Neural cell (in vitro differentiated cells): ENCODE measurements around the gene KMT5C. TPM values are rescaled to one million over a fixed set of nuclear protein-coding genes. Genes with fewer than 3 reads are reported as not detected.

Source experiments
- H2AFZ ChIP-seq: fragments of 200-600, 300-800 bp; sonication (generic), shearing (Covaris generic); 2 replicates; pipeline ENCODE4 v1.6.0; 2014; ENCODE audit warnings: low read depth, mild to moderate bottlenecking, antibody characterized with exemption, low read length, moderate library complexity
- H3F3A ChIP-seq: fragments of 200-600 bp; shearing (Covaris generic); 2 replicates; pipeline ENCODE4 v1.6.1; 2016; ENCODE audit warnings: mild to moderate bottlenecking, moderate library complexity, mixed read lengths, antibody characterized with exemption, low read length; ENCODE audit not compliant: insufficient read depth, poor library complexity, severe bottlenecking
- H3K27ac ChIP-seq: fragments of 200-600, 300-800 bp; sonication (generic), shearing (Covaris generic); 2 replicates; pipeline ENCODE4 v1.5.1; 2014; ENCODE audit warnings: mild to moderate bottlenecking, low read length, moderate library complexity
- H3K27me3 ChIP-seq: fragments of 300-800, 200-600 bp; sonication (generic), shearing (Covaris generic); 2 replicates; pipeline ENCODE4 v1.6.0; 2014; ENCODE audit warnings: mild to moderate bottlenecking, low read depth, low read length, moderate library complexity; ENCODE audit not compliant: insufficient read depth
- H3K36me3 ChIP-seq: fragments of 300-800, 200-600 bp; sonication (generic), shearing (Covaris generic); 2 replicates; pipeline ENCODE4 v1.5.1; 2014; ENCODE audit warnings: mild to moderate bottlenecking, antibody characterized with exemption, low read length, moderate library complexity; ENCODE audit not compliant: insufficient read depth
- H3K4me2 ChIP-seq: fragments of 300-800, 200-600 bp; sonication (generic), shearing (Covaris generic); 2 replicates; pipeline ENCODE4 v1.6.0; 2014; ENCODE audit warnings: mild to moderate bottlenecking, low read length
- H3K4me3 ChIP-seq: fragments of 300-800, 200-600 bp; sonication (generic), shearing (Covaris generic); 2 replicates; pipeline ENCODE4 v1.5.1; 2014; ENCODE audit warnings: mild to moderate bottlenecking, low read length, moderate library complexity
- H3K79me2 ChIP-seq: fragments of 200-600 bp; shearing (Covaris generic); replicated peaks from 2 replicates; pipeline ENCODE4 v1.6.0; 2014; ENCODE audit warnings: mild to moderate bottlenecking, low read length, moderate library complexity; ENCODE audit not compliant: insufficient read depth
- H3K9ac ChIP-seq: fragments of 300-800, 200-600 bp; sonication (generic), shearing (Covaris generic); 2 replicates; pipeline ENCODE4 v1.6.1; 2016; ENCODE audit warnings: mild to moderate bottlenecking, low read length, mixed read lengths
- H3K9me2 ChIP-seq: fragments of 200-600 bp; shearing (Covaris generic); 2 replicates; pipeline ENCODE4 v1.6.1; 2016; ENCODE audit warnings: mild to moderate bottlenecking, low read length, mixed read lengths; ENCODE audit not compliant: insufficient read depth
- H3K9me3 ChIP-seq: fragments of 200-600, 300-800 bp; sonication (generic), shearing (Covaris generic); 2 replicates; pipeline ENCODE4 v1.6.1; 2016; ENCODE audit warnings: mild to moderate bottlenecking, mixed run types, low read length, moderate library complexity, mixed read lengths
- H4K20me1 ChIP-seq: fragments of 200-600 bp; shearing (Covaris generic); 2 replicates; pipeline ENCODE4 v1.6.1; 2016; ENCODE audit warnings: mild to moderate bottlenecking, mixed run types; ENCODE audit not compliant: insufficient read depth
- EP300 ChIP-seq: fragments of 450-650 bp; conservative IDR thresholded peaks from 2 replicates; pipeline ENCODE4 v1.6.1; 2014; ENCODE audit warnings: antibody characterized with exemption, mild to moderate bottlenecking, moderate library complexity; ENCODE audit not compliant: poor library complexity, severe bottlenecking
- EZH2 ChIP-seq: fragments of 200-600, 300-800 bp; shearing (Covaris generic), sonication (generic); IDR thresholded peaks from 2 replicates; pipeline ENCODE4 v1.6.1; 2014; ENCODE audit warnings: antibody characterized with exemption, low read length, borderline replicate concordance, mild to moderate bottlenecking; ENCODE audit not compliant: insufficient read depth, poor library complexity, severe bottlenecking
- MXI1 ChIP-seq: fragments of 450-650 bp; conservative IDR thresholded peaks from 2 replicates; pipeline ENCODE4 v1.6.1; 2014; ENCODE audit warnings: antibody characterized with exemption, mild to moderate bottlenecking; ENCODE audit not compliant: poor library complexity, severe bottlenecking
- POLR2AphosphoS5 ChIP-seq: IDR thresholded peaks from 2 replicates; pipeline ENCODE4 v1.6.1; 2012
- RAD21 ChIP-seq: fragments of 450-650 bp; conservative IDR thresholded peaks from 2 replicates; pipeline ENCODE4 v1.6.1; 2014; ENCODE audit warnings: antibody characterized with exemption, mild to moderate bottlenecking, moderate library complexity
- SMC3 ChIP-seq: fragments of 450-650 bp; conservative IDR thresholded peaks from 2 replicates; pipeline ENCODE4 v1.6.1; 2014; ENCODE audit warnings: antibody characterized with exemption, mild to moderate bottlenecking, moderate library complexity; ENCODE audit not compliant: poor library complexity
- TAF1 ChIP-seq: IDR thresholded peaks from 2 replicates; pipeline ENCODE4 v1.6.1; 2012; ENCODE audit warnings: low read depth
- polyA plus RNA-seq: library from polyadenylated mRNA; depleted of rRNA; stranded (reverse); fragments of >200 nt; gene quantifications from 2 replicates; pipeline ENCODE4 v1.2.3, GENCODE V29; 2014
- TF ChIP-seq, protein P1 (sequence below): IDR thresholded peaks from 2 replicates; pipeline ENCODE4 v1.6.1; 2012; ENCODE audit warnings: borderline replicate concordance
- TF ChIP-seq, protein P2 (sequence below): fragments of 450-650 bp; IDR thresholded peaks from 2 replicates; pipeline ENCODE4 v1.5.1; 2014; ENCODE audit warnings: antibody characterized with exemption, mild to moderate bottlenecking, moderate library complexity; ENCODE audit not compliant: poor library complexity, severe bottlenecking

Gene KMT5C
- polyA plus RNA-seq, 1 donor from 2014 or later, result 50.9 TPM

DNA sequence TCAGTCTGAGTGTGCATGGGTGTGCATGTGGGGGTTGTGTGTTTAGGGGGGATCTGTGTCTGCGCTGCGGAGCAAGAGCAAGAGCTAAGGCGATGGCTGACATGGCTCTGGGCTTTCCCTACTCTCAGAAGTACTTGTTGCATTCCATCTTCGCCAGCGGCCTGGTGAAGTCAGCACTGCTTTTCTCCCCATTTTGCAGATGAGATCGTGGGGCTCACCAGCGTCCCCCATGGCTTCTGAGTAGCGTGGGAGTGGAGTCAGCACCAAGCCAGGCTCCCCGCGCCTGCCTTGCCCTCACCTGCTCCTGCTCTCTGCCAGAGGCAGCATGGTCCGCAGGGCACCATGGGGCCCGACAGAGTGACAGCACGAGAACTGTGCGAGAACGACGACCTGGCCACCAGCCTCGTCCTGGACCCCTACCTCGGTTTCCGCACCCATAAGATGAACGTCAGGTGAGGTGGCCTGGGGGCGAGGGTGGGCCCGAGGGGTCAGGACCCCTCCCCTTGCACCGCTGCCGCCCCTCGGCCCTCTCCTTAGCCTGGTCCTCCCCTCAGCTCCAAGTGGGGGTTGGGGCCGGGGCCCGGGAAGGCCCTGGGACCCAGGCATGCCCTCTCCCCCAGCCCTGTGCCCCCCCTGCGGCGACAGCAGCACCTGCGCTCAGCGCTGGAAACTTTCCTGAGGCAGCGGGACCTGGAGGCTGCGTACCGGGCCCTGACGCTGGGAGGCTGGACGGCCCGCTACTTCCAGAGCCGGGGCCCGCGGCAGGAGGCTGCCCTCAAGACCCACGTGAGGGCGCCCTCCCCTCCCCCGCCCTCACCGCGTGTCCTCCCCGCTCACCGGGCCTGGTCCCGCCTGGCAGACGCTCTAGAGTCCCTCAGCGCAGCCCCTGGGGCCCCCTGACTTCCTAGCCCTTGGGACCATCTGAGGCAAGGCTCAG, 2.2 kb downstream of the KMT5C start:
- Histone ChIP-seq H2AFZ (no peak overlapping the region), H4K20me1 (peaks cover 5% of the 10 kb centered on the region), H3K36me3 (no peaks in the 10 kb centered on the region), H3K4me3 (peak overlapping the region; percentile 95), H3K79me2 (peaks cover 10% of the 10 kb centered on the region), H3K4me2 (peak overlapping the region; percentile 5), H3F3A (no peaks in the 10 kb centered on the region), H3K9ac (peak overlapping the region; percentile 99), H3K9me3 (no peaks in the 10 kb centered on the region), H3K27me3 (no peaks in the 10 kb centered on the region), H3K27ac (peak overlapping the region; percentile 98), H3K9me2 (no peaks in the 10 kb centered on the region)
- TF ChIP-seq, protein P1, sequence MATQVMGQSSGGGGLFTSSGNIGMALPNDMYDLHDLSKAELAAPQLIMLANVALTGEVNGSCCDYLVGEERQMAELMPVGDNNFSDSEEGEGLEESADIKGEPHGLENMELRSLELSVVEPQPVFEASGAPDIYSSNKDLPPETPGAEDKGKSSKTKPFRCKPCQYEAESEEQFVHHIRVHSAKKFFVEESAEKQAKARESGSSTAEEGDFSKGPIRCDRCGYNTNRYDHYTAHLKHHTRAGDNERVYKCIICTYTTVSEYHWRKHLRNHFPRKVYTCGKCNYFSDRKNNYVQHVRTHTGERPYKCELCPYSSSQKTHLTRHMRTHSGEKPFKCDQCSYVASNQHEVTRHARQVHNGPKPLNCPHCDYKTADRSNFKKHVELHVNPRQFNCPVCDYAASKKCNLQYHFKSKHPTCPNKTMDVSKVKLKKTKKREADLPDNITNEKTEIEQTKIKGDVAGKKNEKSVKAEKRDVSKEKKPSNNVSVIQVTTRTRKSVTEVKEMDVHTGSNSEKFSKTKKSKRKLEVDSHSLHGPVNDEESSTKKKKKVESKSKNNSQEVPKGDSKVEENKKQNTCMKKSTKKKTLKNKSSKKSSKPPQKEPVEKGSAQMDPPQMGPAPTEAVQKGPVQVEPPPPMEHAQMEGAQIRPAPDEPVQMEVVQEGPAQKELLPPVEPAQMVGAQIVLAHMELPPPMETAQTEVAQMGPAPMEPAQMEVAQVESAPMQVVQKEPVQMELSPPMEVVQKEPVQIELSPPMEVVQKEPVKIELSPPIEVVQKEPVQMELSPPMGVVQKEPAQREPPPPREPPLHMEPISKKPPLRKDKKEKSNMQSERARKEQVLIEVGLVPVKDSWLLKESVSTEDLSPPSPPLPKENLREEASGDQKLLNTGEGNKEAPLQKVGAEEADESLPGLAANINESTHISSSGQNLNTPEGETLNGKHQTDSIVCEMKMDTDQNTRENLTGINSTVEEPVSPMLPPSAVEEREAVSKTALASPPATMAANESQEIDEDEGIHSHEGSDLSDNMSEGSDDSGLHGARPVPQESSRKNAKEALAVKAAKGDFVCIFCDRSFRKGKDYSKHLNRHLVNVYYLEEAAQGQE, result no peak
- TF ChIP-seq EZH2 (no peak), MXI1 (peak; percentile 7), EP300 (no peak), POLR2AphosphoS5 (no peak), RAD21 (no peak), TAF1 (no peak), SMC3 (no peak)
- TF ChIP-seq, protein P2, sequence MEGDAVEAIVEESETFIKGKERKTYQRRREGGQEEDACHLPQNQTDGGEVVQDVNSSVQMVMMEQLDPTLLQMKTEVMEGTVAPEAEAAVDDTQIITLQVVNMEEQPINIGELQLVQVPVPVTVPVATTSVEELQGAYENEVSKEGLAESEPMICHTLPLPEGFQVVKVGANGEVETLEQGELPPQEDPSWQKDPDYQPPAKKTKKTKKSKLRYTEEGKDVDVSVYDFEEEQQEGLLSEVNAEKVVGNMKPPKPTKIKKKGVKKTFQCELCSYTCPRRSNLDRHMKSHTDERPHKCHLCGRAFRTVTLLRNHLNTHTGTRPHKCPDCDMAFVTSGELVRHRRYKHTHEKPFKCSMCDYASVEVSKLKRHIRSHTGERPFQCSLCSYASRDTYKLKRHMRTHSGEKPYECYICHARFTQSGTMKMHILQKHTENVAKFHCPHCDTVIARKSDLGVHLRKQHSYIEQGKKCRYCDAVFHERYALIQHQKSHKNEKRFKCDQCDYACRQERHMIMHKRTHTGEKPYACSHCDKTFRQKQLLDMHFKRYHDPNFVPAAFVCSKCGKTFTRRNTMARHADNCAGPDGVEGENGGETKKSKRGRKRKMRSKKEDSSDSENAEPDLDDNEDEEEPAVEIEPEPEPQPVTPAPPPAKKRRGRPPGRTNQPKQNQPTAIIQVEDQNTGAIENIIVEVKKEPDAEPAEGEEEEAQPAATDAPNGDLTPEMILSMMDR, result no peak

DNA sequence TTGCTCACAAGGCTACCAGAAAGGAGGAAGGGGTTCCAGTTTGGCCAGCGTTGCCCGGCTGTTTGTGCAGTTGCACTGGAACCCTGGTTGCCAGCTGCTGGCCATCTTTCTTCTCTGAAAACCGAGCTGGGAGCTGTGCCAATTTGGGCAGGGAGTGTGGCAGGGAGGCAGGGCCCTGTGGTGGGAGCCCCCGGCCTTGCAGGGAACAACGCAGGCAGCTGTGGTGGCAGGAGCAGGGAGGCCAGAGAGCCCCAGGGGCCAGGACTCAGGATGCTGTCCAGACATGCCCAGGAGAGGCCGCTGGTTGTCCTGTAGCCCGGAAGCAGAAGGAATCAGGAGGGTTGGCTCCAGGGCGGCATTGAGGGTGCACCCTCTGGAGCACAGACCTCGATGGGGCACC, 4.8 kb downstream of the KMT5C start:
- Histone ChIP-seq H3K27me3 (no peaks in the 10 kb centered on the region), H3K4me2 (no peak overlapping the region), H3K27ac (no peak overlapping the region), H3K79me2 (peaks cover 10% of the 10 kb centered on the region), H3F3A (no peaks in the 10 kb centered on the region), H3K4me3 (no peak overlapping the region), H3K36me3 (no peaks in the 10 kb centered on the region), H3K9me3 (no peaks in the 10 kb centered on the region), H3K9ac (no peak overlapping the region), H2AFZ (no peak overlapping the region), H3K9me2 (no peaks in the 10 kb centered on the region), H4K20me1 (peaks cover 5% of the 10 kb centered on the region)
- no peak for TF ChIP-seq RAD21
- TF ChIP-seq, protein P2, result no peak
- TF ChIP-seq SMC3, result no peak
- TF ChIP-seq POLR2AphosphoS5, result no peak
- TF ChIP-seq MXI1, result no peak
- TF ChIP-seq EP300, result no peak
- TF ChIP-seq TAF1, result no peak
- no peak for TF ChIP-seq EZH2
- TF ChIP-seq, protein P1, result no peak
